ENCODE data around the gene OR1J4. TPM values are rescaled to one million over a fixed set of nuclear protein-coding genes. Genes with fewer than 3 reads are reported as not detected.

The OR1J4 gene, protein sequence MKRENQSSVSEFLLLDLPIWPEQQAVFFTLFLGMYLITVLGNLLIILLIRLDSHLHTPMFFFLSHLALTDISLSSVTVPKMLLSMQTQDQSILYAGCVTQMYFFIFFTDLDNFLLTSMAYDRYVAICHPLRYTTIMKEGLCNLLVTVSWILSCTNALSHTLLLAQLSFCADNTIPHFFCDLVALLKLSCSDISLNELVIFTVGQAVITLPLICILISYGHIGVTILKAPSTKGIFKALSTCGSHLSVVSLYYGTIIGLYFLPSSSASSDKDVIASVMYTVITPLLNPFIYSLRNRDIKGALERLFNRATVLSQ
- not detected in 2 replicates for total RNA-seq

DNA sequence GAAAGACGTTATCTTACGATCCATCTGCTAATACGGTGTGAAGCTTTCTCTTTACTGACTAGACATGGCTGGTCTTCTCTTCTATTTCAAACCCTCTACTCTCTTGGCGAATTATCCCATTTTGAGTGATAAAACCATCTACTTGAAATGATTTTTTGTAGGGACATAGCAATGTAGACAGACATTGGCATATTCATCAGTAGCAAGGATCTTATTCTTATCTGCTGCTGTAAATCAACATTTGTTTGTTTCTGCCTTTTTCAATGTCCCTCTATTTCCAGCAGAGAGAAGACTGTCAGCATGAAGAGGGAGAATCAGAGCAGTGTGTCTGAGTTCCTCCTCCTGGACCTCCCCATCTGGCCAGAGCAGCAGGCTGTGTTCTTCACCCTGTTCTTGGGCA is at the start of gene OR1J4:
Gene OR1J4, plus strand, starts transcription at position 301 of the 400 bp plus-strand sequence. Its CDS starts 0 bp downstream, at position 301.

GRCh38 chr9:122477826-122478225 is 41.1 kb upstream of the OR1J4 start, which contains the start of gene OR1J1:
Gene OR1J1 (minus strand): TSS chr9:122477926. CDS start chr9:122477926, 0 bp downstream.

GRCh38 chr9:122510502-122510901 is 8.4 kb upstream of the OR1J4 start, which contains the start of gene OR1J2:
Gene OR1J2 (plus strand): TSS chr9:122510802. CDS start chr9:122510802, 0 bp downstream.

DNA sequence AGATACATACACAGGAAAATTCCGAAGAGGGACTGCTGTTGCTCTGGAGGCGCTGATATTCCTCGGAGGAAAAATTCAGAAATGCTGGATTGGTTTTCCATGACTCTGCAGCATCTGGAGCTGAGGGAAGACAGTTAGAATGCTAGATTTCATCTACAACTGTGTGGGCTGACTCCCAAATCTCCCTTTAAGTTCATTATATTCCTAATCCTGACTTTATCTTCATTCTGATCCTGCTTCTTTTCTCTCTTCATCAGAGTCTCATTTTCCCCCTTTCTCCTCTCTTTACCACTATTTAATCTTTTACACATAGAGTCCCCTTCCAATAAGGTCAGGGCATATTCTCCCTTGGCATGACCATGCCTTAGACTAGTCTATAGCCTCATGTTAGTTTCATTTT is 8.3 kb downstream of the OR1J4 start, which contains the start of gene OR1N1:
Gene OR1N1, minus strand, starts transcription at position 101 of the 400 bp plus-strand sequence. Its CDS starts 0 bp downstream, at position 101.

GRCh38 chr9:122552812-122553211 is 33.9 kb downstream of the OR1J4 start, which contains the start of gene OR1N2:
Gene OR1N2 (plus strand): TSS chr9:122553112. CDS start chr9:122553212, 100 bp downstream.

Other genes starting within 250 kb of the OR1J4 start
- gene PTGS1, start 148.1 kb upstream of the OR1J4 start, total RNA-seq: 0.28 and 0.34 TPM in 2 replicates
- not detected in 2 replicates for gene OR1J1, start 41.2 kb upstream of the OR1J4 start, total RNA-seq
- gene OR1J2, start 8.3 kb upstream of the OR1J4 start, total RNA-seq: not detected in 2 replicates
- gene OR1N1, start 8.2 kb downstream of the OR1J4 start, total RNA-seq: not detected in 2 replicates
- gene OR1N2, start 34.0 kb downstream of the OR1J4 start, total RNA-seq: not detected in 2 replicates
- gene OR1L8, start 64.2 kb downstream of the OR1J4 start, total RNA-seq: not detected in 2 replicates
- gene OR1Q1, start 95.6 kb downstream of the OR1J4 start, total RNA-seq: not detected in 2 replicates
- gene OR1B1, start 138.5 kb downstream of the OR1J4 start, total RNA-seq: not detected in 2 replicates
- gene OR1L1, start 142.6 kb downstream of the OR1J4 start, total RNA-seq: not detected in 2 replicates
- not detected in 2 replicates for gene OR1L3, start 156.0 kb downstream of the OR1J4 start, total RNA-seq
- not detected in 2 replicates for gene OR1L4, start 204.8 kb downstream of the OR1J4 start, total RNA-seq
- not detected in 2 replicates for gene OR1L6, start 223.2 kb downstream of the OR1J4 start, total RNA-seq